ENCODE results near the gene NEURL3. TPM values are rescaled to one million over a fixed set of nuclear protein-coding genes. Genes with fewer than 3 reads are reported as not detected.
A peak's percentile ranks its signal among the peaks of the same experiment; 100 is the strongest.
"Not testable (repeated sequence)": the region's sequence is repeated elsewhere in the genome, so short reads cannot be mapped to it uniquely, and the experiment has no call there.

The NEURL3 gene
- total RNA-seq (not detected in 2 replicates), polyA plus RNA-seq (not detected in 2 replicates), polyA minus RNA-seq (ENCODE audit: low replicate concordance) (not detected in 2 replicates)
- polyA plus RNA-seq (2012), result not detected in 2 replicates

GRCh38 chr2:96505231-96505889, at the start of gene NEURL3:
Gene NEURL3 (minus strand): TSS chr2:96505357. CDS start chr2:96505286, 71 bp downstream.
- Histone ChIP-seq H4K20me1 (ENCODE audit: control insufficient read depth, extremely low read depth, insufficient read depth, low read length) (no peaks in the 10 kb centered on the region), H3K9me3 (ENCODE audit: control insufficient read depth, insufficient read depth, low read depth, low read length) (no peaks in the 10 kb centered on the region), H3K36me3 (ENCODE audit: control insufficient read depth, insufficient read depth, low read length) (no peaks in the 10 kb centered on the region), H3K79me2 (ENCODE audit: control insufficient read depth, insufficient read depth, low read length) (no peaks in the 10 kb centered on the region), H3K4me3 (replicated peaks in 1 of 4; ENCODE audit: control extremely low read depth in 1 of 4, insufficient read depth in 1 of 4, low read depth in 3 of 4, low read length in 4 of 4) (no peak within 1 kb of the TSS), H2AFZ (ENCODE audit: low read length) (no peak within 1 kb of the TSS), H3K4me2 (ENCODE audit: extremely low read depth, insufficient read depth, low read length) (no peak within 1 kb of the TSS), H3K9ac (ENCODE audit: insufficient read depth, low read length) (no peak within 1 kb of the TSS), H3K4me1 (ENCODE audit: control insufficient read depth, extremely low read depth, insufficient read depth, low read length) (peaks cover 3% of the 10 kb centered on the region), H3K27ac (ENCODE audit: insufficient read depth, low read length) (no peak within 1 kb of the TSS), H3K27me3 (ENCODE audit: control insufficient read depth, insufficient read depth, low read length) (peaks cover 12% of the 10 kb centered on the region)
- TF ChIP-seq EZH2 (IDR thresholded peaks at IDR 0.05; ENCODE audit: low read length, missing control alignments) (no peak), CTCF (conservative IDR thresholded peaks at IDR 0.05 in 1 of 2, IDR thresholded peaks at IDR 0.05 in 1 of 2; ENCODE audit: low read depth in 1 of 2, low read length in 2 of 2) (no peak)
- peak in 1 of 2 donors; percentile 62 for DNase-seq (ENCODE audit: low read depth in 2 of 2)

GRCh38 chr2:96554293-96555145, 49.4 kb upstream of the NEURL3 start:
- Histone ChIP-seq H3K4me2 (ENCODE audit: extremely low read depth, insufficient read depth, low read length) (no peak overlapping the region), H3K27me3 (ENCODE audit: control insufficient read depth, insufficient read depth, low read length) (no peaks in the 10 kb centered on the region), H3K36me3 (ENCODE audit: control insufficient read depth, insufficient read depth, low read length) (peaks cover 2% of the 10 kb centered on the region), H4K20me1 (ENCODE audit: control insufficient read depth, extremely low read depth, insufficient read depth, low read length) (no peaks in the 10 kb centered on the region), H3K27ac (ENCODE audit: insufficient read depth, low read length) (no peak overlapping the region), H3K9me3 (ENCODE audit: control insufficient read depth, insufficient read depth, low read depth, low read length) (no peaks in the 10 kb centered on the region), H3K4me3 (replicated peaks in 1 of 4; ENCODE audit: control extremely low read depth in 1 of 4, insufficient read depth in 1 of 4, low read depth in 3 of 4, low read length in 4 of 4) (no peak overlapping the region), H2AFZ (ENCODE audit: low read length) (no peak overlapping the region), H3K9ac (ENCODE audit: insufficient read depth, low read length) (no peak overlapping the region), H3K4me1 (ENCODE audit: control insufficient read depth, extremely low read depth, insufficient read depth, low read length) (peaks cover 2% of the 10 kb centered on the region), H3K79me2 (ENCODE audit: control insufficient read depth, insufficient read depth, low read length) (no peaks in the 10 kb centered on the region)
- TF ChIP-seq EZH2 (IDR thresholded peaks at IDR 0.05; ENCODE audit: low read length, missing control alignments) (no peak), CTCF (conservative IDR thresholded peaks at IDR 0.05 in 1 of 2, IDR thresholded peaks at IDR 0.05 in 1 of 2; ENCODE audit: low read depth in 1 of 2, low read length in 2 of 2) (peak; percentile 84 to 88)
- DNase-seq (ENCODE audit: low read depth in 2 of 2), result peak; percentile 34 to 61

- H2AFZ ChIP-seq (ENCODE audit: low read length); H4K20me1 ChIP-seq (ENCODE audit: control insufficient read depth, extremely low read depth, insufficient read depth, low read length); H3K9me3 ChIP-seq (ENCODE audit: control insufficient read depth, insufficient read depth, low read depth, low read length); H3K4me3 ChIP-seq (replicated peaks in 1 of 4; ENCODE audit: control extremely low read depth in 1 of 4, insufficient read depth in 1 of 4, low read depth in 3 of 4, low read length in 4 of 4); H3K27ac ChIP-seq (ENCODE audit: insufficient read depth, low read length); H3K27me3 ChIP-seq (ENCODE audit: control insufficient read depth, insufficient read depth, low read length); H3K4me1 ChIP-seq (ENCODE audit: control insufficient read depth, extremely low read depth, insufficient read depth, low read length); H3K9ac ChIP-seq (ENCODE audit: insufficient read depth, low read length); H3K36me3 ChIP-seq (ENCODE audit: control insufficient read depth, insufficient read depth, low read length); H3K79me2 ChIP-seq (ENCODE audit: control insufficient read depth, insufficient read depth, low read length); DNase-seq (ENCODE audit: low read depth in 2 of 2); H3K4me2 ChIP-seq (ENCODE audit: extremely low read depth, insufficient read depth, low read length): not testable (repeated sequence)
Measured at GRCh38 chr2:96553957-96554292, 48.8 kb upstream of the NEURL3 start.
